CD4-positive, alpha-beta T cell (primary cell): ENCODE data around the gene AHDC1. TPM values are rescaled to one million over a fixed set of nuclear protein-coding genes. Genes with fewer than 3 reads are reported as not detected.
"Not testable (repeated sequence)": the region's sequence is repeated elsewhere in the genome, so short reads cannot be mapped to it uniquely, and the experiment has no call there.

Experiments used
- ATAC-seq: fragments of 200-7000 bp; cut with Tn5 transposase; one replicate; pipeline ENCODE4 v1.10.0; 2022; ENCODE audit warnings: mild to moderate bottlenecking; ENCODE audit not compliant: poor library complexity
- CTCF ChIA-PET: fragments of 350-600 bp; sonication (Branson Sonifier 250); formaldehyde crosslinking; loops from one replicate; lab custom pipeline; 2021; ENCODE audit warnings: antibody characterized with exemption, inconsistent platforms; lab: Charles Lee
- POLR2A ChIA-PET: fragments of 350-600 bp; sonication (Branson Sonifier 250); formaldehyde crosslinking; loops from one replicate; lab custom pipeline; 2021; ENCODE audit warnings: antibody characterized with exemption, inconsistent platforms; lab: Charles Lee
- DNase-seq, 14 experiments: peaks; one replicate each; pipeline ENCODE4 v3.0.0-alpha.2; 2013 to 2020; ENCODE audit warnings: mixed read lengths in 2 of 14
- H3K27ac ChIP-seq, 2 donors: one replicate each; pipeline versions ENCODE4 v1.5.1 to v1.7.0; 2013; ENCODE audit warnings: low read length in 2 of 2, low read depth in 1 of 2, mild to moderate bottlenecking in 1 of 2
- H3K27me3 ChIP-seq, 2 experiments: 1 replicate in 1 of 2; 2 replicates in 1 of 2; pipeline versions ENCODE4 v1.6.1 to v1.7.0; 2013; ENCODE audit warnings: low read length in 2 of 2, control low read depth in 1 of 2, mild to moderate bottlenecking in 1 of 2, moderate library complexity in 1 of 2; ENCODE audit not compliant: insufficient read depth in 2 of 2, control insufficient read depth in 1 of 2
- H3K36me3 ChIP-seq: one replicate; pipeline ENCODE4 v1.6.1; 2013; ENCODE audit warnings: low read length, control low read depth; ENCODE audit not compliant: insufficient read depth
- H3K4me1 ChIP-seq: one replicate; pipeline ENCODE4 v1.6.1; 2013; ENCODE audit warnings: low read length, control low read depth; ENCODE audit not compliant: insufficient read depth
- H3K4me3 ChIP-seq: one replicate; pipeline ENCODE4 v1.5.1; 2013; ENCODE audit warnings: mild to moderate bottlenecking, low read length, moderate library complexity
- H3K9me3 ChIP-seq, 2 experiments: 1 replicate in 1 of 2; 2 replicates in 1 of 2; pipeline versions ENCODE4 v1.6.1 to v1.7.0; 2013; ENCODE audit warnings: low read length in 2 of 2, mild to moderate bottlenecking in 2 of 2, control low read depth in 1 of 2, moderate library complexity in 1 of 2; ENCODE audit not compliant: control insufficient read depth in 1 of 2, insufficient read depth in 1 of 2
- H3K27ac Mint-ChIP-seq: one replicate; pipeline ENCODE4 v1.8.0; 2020; ENCODE audit warnings: mixed read lengths
- H3K27me3 Mint-ChIP-seq: one replicate; pipeline ENCODE4 v1.8.0; 2021; ENCODE audit warnings: mixed read lengths
- H3K36me3 Mint-ChIP-seq: one replicate; pipeline ENCODE4 v1.8.0; 2021; ENCODE audit warnings: low read depth, mixed read lengths
- H3K4me1 Mint-ChIP-seq: one replicate; pipeline ENCODE4 v1.8.0; 2021; ENCODE audit warnings: low read depth, mixed read lengths
- H3K4me3 Mint-ChIP-seq: one replicate; pipeline ENCODE4 v1.8.0; 2020; ENCODE audit warnings: mild to moderate bottlenecking, mixed read lengths
- H3K9me3 Mint-ChIP-seq: one replicate; pipeline ENCODE4 v1.8.0; 2020; ENCODE audit warnings: mixed read lengths
- CTCF ChIP-seq: fragments of 200-600 bp; IDR thresholded peaks from one replicate; pipeline ENCODE4 v1.8.0; 2022; ENCODE audit warnings: antibody characterized with exemption, mild to moderate bottlenecking
- intact Hi-C, 2 experiments: fragments of 100-400 bp; cut with DNase I in 1 of 2; cut with micrococcal nuclease in 1 of 2; formaldehyde crosslinking; loops; one replicate each; pipeline versions ENCODE4 v1.15.1 to v1.9.0; 2023 to 2025; cut with DNase I, micrococcal nuclease
- total RNA-seq, 174 experiments: library from RNA in 2 of 174; stranded (reverse) in 2 of 174; gene quantifications; one replicate each; pipeline ENCODE4 v1.2.3 and lab custom pipeline; 2021 to 2026

The AHDC1 gene
- total RNA-seq, 2 experiments from 2014 or later = 20.8 to 22.9 TPM

DNA sequence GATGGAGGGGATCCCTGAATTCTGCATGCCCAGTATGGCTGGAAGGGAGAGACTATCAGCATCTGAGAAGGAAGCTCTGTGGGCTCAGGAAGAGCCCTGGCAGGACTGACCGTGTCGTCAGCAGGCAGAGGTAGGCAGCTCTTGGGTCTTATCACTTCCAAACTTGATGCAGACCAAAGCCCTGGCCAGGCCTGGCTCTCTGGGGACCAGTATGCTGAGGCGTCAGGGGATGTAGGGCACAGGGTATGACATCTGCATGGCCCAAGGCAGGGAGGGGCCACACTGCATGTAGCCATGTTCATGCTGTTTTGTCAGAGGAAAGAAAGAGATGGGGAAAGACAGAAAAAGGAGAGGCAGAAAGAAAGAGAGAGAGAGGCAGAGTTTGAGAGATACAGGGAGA lies 24.8 kb upstream of the AHDC1 start:
- no peak for TF ChIP-seq CTCF
- H3K36me3 ChIP-seq = no peaks in the 10 kb centered on the region
- intact Hi-C loops = no loop called here
- peak overlapping the region; percentile 31 for H3K27ac Mint-ChIP-seq
- ATAC-seq = no peak
- H3K4me1 Mint-ChIP-seq = peaks cover 57% of the 10 kb centered on the region
- no peak for DNase-seq
- H3K9me3 ChIP-seq = no peaks in the 10 kb centered on the region
- H3K27ac ChIP-seq = no peak overlapping the region
- no peaks in the 10 kb centered on the region for H3K36me3 Mint-ChIP-seq
- no peak overlapping the region for H3K4me3 ChIP-seq
- H3K4me3 Mint-ChIP-seq = no peak overlapping the region
- H3K27me3 Mint-ChIP-seq = no peaks in the 10 kb centered on the region
- H3K27me3 ChIP-seq = no peaks in the 10 kb centered on the region
- peaks cover 74% of the 10 kb centered on the region for H3K4me1 ChIP-seq
- CTCF ChIA-PET = interaction anchor here (0.8 to 1.4 kb wide), 2 partner anchors 60 to 230 kb away, joined by 3 read pairs; no protein-coding TSS in a partner anchor
- no peaks in the 10 kb centered on the region for H3K9me3 Mint-ChIP-seq
- POLR2A ChIA-PET = interaction anchor here (0.6 kb wide), 2 partner anchors 19 to 42 kb away, joined by 3 read pairs; no protein-coding TSS in a partner anchor

DNA sequence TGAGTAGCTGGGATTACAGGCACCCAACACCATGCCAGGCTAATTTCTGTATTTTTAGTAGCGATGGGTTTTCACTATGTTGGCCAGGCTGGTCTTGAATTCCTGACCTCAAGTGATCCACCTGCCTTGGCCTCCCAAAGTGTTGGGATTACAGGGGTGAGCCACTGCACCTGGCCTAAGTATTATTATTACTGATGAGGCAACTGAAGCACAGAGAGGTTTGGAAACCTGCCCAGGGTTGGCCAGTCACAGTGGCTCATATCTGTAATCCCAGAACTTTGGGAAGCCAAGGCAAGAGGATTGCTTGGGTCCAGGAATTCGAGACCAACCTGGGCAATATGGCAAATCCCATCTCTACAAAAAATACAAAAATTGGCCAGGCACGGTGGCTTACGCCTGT lies 23.8 kb upstream of the AHDC1 start:
- H3K4me3 ChIP-seq, H3K27me3 ChIP-seq, H3K36me3 ChIP-seq, H3K36me3 Mint-ChIP-seq, intact Hi-C loops, ATAC-seq, H3K9me3 Mint-ChIP-seq, H3K27me3 Mint-ChIP-seq, H3K27ac ChIP-seq, H3K27ac Mint-ChIP-seq, H3K4me3 Mint-ChIP-seq, POLR2A ChIA-PET, DNase-seq, H3K9me3 ChIP-seq: not testable (repeated sequence)
- CTCF ChIA-PET = interaction anchor here (0.6 to 0.8 kb wide), 2 partner anchors 19 to 229 kb away, joined by 3 read pairs; no protein-coding TSS in a partner anchor
- H3K4me1 ChIP-seq = peaks cover 74% of the 10 kb centered on the region
- H3K4me1 Mint-ChIP-seq = peaks cover 55% of the 10 kb centered on the region

DNA sequence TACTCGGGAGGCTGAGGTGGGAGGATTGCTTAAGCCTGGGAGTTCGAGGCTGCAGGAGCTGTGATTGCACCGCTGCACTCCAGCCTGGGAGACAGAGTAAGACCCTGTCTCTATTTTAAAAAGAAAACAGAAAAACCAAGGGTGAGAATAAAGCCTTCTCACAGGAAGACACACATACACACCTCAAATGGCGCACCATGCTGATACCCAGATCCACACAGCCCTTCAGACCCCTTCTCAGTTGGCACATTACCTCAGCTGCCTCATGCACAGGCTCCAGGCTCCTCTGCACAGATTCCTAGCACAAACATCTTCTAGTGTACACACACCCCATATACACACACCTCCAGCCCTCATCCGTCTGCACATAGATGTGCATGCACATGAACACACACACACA lies 23.1 kb upstream of the AHDC1 start:
- no peaks in the 10 kb centered on the region for H3K27me3 Mint-ChIP-seq
- H3K9me3 ChIP-seq = no peaks in the 10 kb centered on the region
- no peak for ATAC-seq
- no peaks in the 10 kb centered on the region for H3K27me3 ChIP-seq
- H3K36me3 ChIP-seq = no peaks in the 10 kb centered on the region
- intact Hi-C loops = no loop called here
- H3K4me1 Mint-ChIP-seq = peaks cover 48% of the 10 kb centered on the region
- no peak for TF ChIP-seq CTCF
- peak in 1 of 14 experiments; percentile 32 for DNase-seq
- H3K36me3 Mint-ChIP-seq = no peaks in the 10 kb centered on the region
- H3K4me1 ChIP-seq = peaks cover 68% of the 10 kb centered on the region
- no peak overlapping the region for H3K27ac ChIP-seq
- ChIA-PET CTCF (interaction anchor here (0.6 kb wide), 2 partner anchors 8 to 19 kb away, joined by 3 read pairs; no protein-coding TSS in a partner anchor), POLR2A (interaction anchor here (0.9 kb wide), 1 partner anchor 9 kb away, joined by 3 read pairs; no protein-coding TSS in a partner anchor)
- no peaks in the 10 kb centered on the region for H3K9me3 Mint-ChIP-seq
- H3K4me3 Mint-ChIP-seq = no peak overlapping the region
- no peak overlapping the region for H3K4me3 ChIP-seq
- H3K27ac Mint-ChIP-seq = no peak overlapping the region
